ENCODE results near the gene IMP3. TPM values are rescaled to one million over a fixed set of nuclear protein-coding genes. Genes with fewer than 3 reads are reported as not detected.

The IMP3 gene
- total and polyA plus RNA-seq, 9 of the 15 experiments (the other 6 are each of a cell fraction or from before 2014, with no cell fraction given), result 14.5 to 160 (median 74.4) TPM

GRCh38 chr15:75688831-75689230 is 48.8 kb upstream of the IMP3 start (continued):
- TF ChIP-seq SAP30 (IDR thresholded peaks at IDR 0.05; ENCODE audit: borderline replicate concordance, insufficient read depth, low read depth, low read length, poor library complexity, severe bottlenecking), result no peak
- no peak for TF ChIP-seq PKNOX1 (IDR thresholded peaks at IDR 0.05)
- TF ChIP-seq RERE (CRISPR knock-in tag; IDR thresholded peaks at IDR 0.05; ENCODE audit: borderline replicate concordance), result no peak
- TF ChIP-seq ZNF785 (CRISPR knock-in tag; IDR thresholded peaks at IDR 0.05), result no peak
- TF ChIP-seq ZBTB43 (CRISPR knock-in tag; IDR thresholded peaks at IDR 0.05), result no peak
- no peak for TF ChIP-seq ZNF561 (CRISPR knock-in tag; conservative IDR thresholded peaks at IDR 0.05)
- TF ChIP-seq ELK3 (CRISPR knock-in tag; IDR thresholded peaks at IDR 0.05), result no peak
- no peak for TF ChIP-seq BACH1 (tag; IDR thresholded peaks at IDR 0.05)
- TF ChIP-seq ZNF347 (CRISPR knock-in tag; IDR thresholded peaks at IDR 0.05; ENCODE audit: low read depth), result no peak
